IPS-15b (cell line): ENCODE data around the gene MYO18A.

Source experiments
- H3K27me3 ChIP-seq: one replicate; pipeline ENCODE4 v1.6.1; 2013; ENCODE audit warnings: low read length; ENCODE audit not compliant: control insufficient read depth, insufficient read depth
- H3K36me3 ChIP-seq: one replicate; pipeline ENCODE4 v1.6.1; 2013; ENCODE audit warnings: low read length; ENCODE audit not compliant: control insufficient read depth, insufficient read depth
- H3K4me1 ChIP-seq: one replicate; pipeline ENCODE4 v1.6.1; 2013; ENCODE audit warnings: mild to moderate bottlenecking, low read length; ENCODE audit not compliant: control insufficient read depth, insufficient read depth
- H3K4me3 ChIP-seq: one replicate; pipeline ENCODE4 v1.5.1; 2013; ENCODE audit warnings: low read depth, low read length
- H3K9ac ChIP-seq: one replicate; pipeline ENCODE4 v1.6.1; 2013; ENCODE audit warnings: low read depth, mild to moderate bottlenecking, low read length
- H3K9me3 ChIP-seq: one replicate; pipeline ENCODE4 v1.6.1; 2013; ENCODE audit warnings: mild to moderate bottlenecking, low read length; ENCODE audit not compliant: control insufficient read depth, insufficient read depth

Gene MYO18A

GRCh38 chr17:29113334-29113733, 66.9 kb downstream of the MYO18A start:
- peaks cover 4% of the 10 kb centered on the region for H3K4me1 ChIP-seq
- H3K4me3 ChIP-seq: no peak overlapping the region
- peaks cover 27% of the 10 kb centered on the region for H3K36me3 ChIP-seq
- no peaks in the 10 kb centered on the region for H3K27me3 ChIP-seq
- no peaks in the 10 kb centered on the region for H3K9me3 ChIP-seq
- H3K9ac ChIP-seq: no peak overlapping the region

GRCh38 chr17:29112771-29113295, 67.4 kb downstream of the MYO18A start:
- Histone ChIP-seq H3K27me3 (no peaks in the 10 kb centered on the region), H3K4me1 (peaks cover 4% of the 10 kb centered on the region), H3K9ac (no peak overlapping the region), H3K36me3 (peaks cover 27% of the 10 kb centered on the region), H3K9me3 (no peaks in the 10 kb centered on the region), H3K4me3 (no peak overlapping the region)

GRCh38 chr17:29111816-29112499, 68.2 kb downstream of the MYO18A start:
- H3K4me1 ChIP-seq: peaks cover 4% of the 10 kb centered on the region
- peaks cover 29% of the 10 kb centered on the region for H3K36me3 ChIP-seq
- no peak overlapping the region for H3K4me3 ChIP-seq
- no peak overlapping the region for H3K9ac ChIP-seq
- H3K27me3 ChIP-seq: no peaks in the 10 kb centered on the region
- no peaks in the 10 kb centered on the region for H3K9me3 ChIP-seq

- Histone ChIP-seq H3K4me1 (no peaks in the 10 kb centered on the region), H3K27me3 (no peaks in the 10 kb centered on the region), H3K9ac (no peak overlapping the region), H3K4me3 (no peak overlapping the region), H3K9me3 (no peaks in the 10 kb centered on the region), H3K36me3 (peaks cover 44% of the 10 kb centered on the region)
These were observed 69.8 kb downstream of the MYO18A start for GRCh38 chr17:29110372-29110757.

GRCh38 chr17:29109477-29110371, 70.5 kb downstream of the MYO18A start:
- H3K4me3 ChIP-seq: no peak overlapping the region
- H3K9ac ChIP-seq: no peak overlapping the region
- no peaks in the 10 kb centered on the region for H3K9me3 ChIP-seq
- H3K27me3 ChIP-seq: no peaks in the 10 kb centered on the region
- no peaks in the 10 kb centered on the region for H3K4me1 ChIP-seq
- peaks cover 47% of the 10 kb centered on the region for H3K36me3 ChIP-seq

- Histone ChIP-seq H3K4me3 (no peak overlapping the region), H3K4me1 (no peaks in the 10 kb centered on the region), H3K9me3 (no peaks in the 10 kb centered on the region), H3K36me3 (peaks cover 40% of the 10 kb centered on the region), H3K27me3 (no peaks in the 10 kb centered on the region), H3K9ac (no peak overlapping the region)
These were observed 71.2 kb downstream of the MYO18A start for GRCh38 chr17:29108823-29109476.

GRCh38 chr17:29107933-29108822, 72.0 kb downstream of the MYO18A start:
- Histone ChIP-seq H3K9me3 (no peaks in the 10 kb centered on the region), H3K27me3 (no peaks in the 10 kb centered on the region), H3K36me3 (peaks cover 35% of the 10 kb centered on the region), H3K4me1 (no peaks in the 10 kb centered on the region), H3K9ac (no peak overlapping the region), H3K4me3 (no peak overlapping the region)

GRCh38 chr17:29107084-29107483, 73.1 kb downstream of the MYO18A start:
- H3K9ac ChIP-seq: no peak overlapping the region
- peaks cover 33% of the 10 kb centered on the region for H3K36me3 ChIP-seq
- no peaks in the 10 kb centered on the region for H3K9me3 ChIP-seq
- no peaks in the 10 kb centered on the region for H3K4me1 ChIP-seq
- H3K27me3 ChIP-seq: no peaks in the 10 kb centered on the region
- H3K4me3 ChIP-seq: no peak overlapping the region

GRCh38 chr17:29103341-29103740, 76.9 kb downstream of the MYO18A start:
- Histone ChIP-seq H3K36me3 (peaks cover 24% of the 10 kb centered on the region), H3K4me3 (no peak overlapping the region), H3K9ac (no peak overlapping the region), H3K9me3 (no peaks in the 10 kb centered on the region), H3K4me1 (no peaks in the 10 kb centered on the region), H3K27me3 (no peaks in the 10 kb centered on the region)

- Histone ChIP-seq H3K4me1 (no peaks in the 10 kb centered on the region), H3K4me3 (no peak overlapping the region), H3K9ac (no peak overlapping the region), H3K36me3 (peaks cover 30% of the 10 kb centered on the region), H3K27me3 (no peaks in the 10 kb centered on the region), H3K9me3 (no peaks in the 10 kb centered on the region)
These were observed 77.4 kb downstream of the MYO18A start for GRCh38 chr17:29102741-29103181.

GRCh38 chr17:29102046-29102445, 78.2 kb downstream of the MYO18A start:
- Histone ChIP-seq H3K9ac (no peak overlapping the region), H3K27me3 (no peaks in the 10 kb centered on the region), H3K4me1 (no peaks in the 10 kb centered on the region), H3K36me3 (peaks cover 36% of the 10 kb centered on the region), H3K9me3 (no peaks in the 10 kb centered on the region), H3K4me3 (no peak overlapping the region)
